Measurements from ENCODE around the gene LKAAEAR1.

DNA sequence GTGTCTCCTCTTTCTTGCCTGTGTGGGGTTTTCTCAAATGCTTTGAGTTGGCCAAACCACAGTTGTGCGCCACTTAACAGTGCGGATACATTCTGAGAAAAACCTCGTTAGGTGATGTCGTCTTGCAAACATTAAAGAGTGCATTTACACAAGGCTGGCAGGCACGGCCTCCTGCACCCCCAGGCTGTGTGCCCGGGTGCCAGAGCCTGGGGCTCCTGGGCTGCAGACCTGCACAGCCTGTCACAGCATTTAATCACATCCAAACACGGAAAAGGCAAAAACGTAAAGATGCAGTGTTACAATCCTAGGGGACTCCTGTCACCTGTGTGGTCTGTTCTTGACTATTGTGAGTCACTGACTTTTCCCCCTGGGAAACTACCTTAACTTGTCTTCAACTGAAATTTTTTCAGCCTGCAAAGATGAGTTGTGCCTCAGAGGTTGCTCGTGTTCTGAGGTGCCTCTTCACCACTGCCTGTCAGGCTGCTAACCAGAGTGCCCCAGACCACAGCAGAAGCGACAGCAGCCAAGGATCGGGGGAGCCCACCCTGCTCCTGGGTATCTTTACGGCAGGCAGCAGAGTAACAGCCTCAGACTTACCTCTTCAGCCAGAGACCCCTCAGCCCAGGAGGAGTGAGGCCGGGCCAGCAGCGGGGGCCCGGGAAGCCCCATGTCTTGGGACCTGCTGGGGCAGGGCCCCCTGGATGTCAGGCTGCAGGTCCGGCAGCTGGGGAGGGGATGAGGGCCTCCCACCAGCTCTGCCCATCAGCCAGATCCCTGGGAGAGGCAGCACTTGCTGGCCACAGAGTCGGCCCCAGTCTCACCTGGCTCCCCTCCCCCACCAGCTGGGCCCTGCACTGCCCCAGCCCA is 48.9 kb downstream of the LKAAEAR1 start:
- TF ChIP-seq, protein P1, sequence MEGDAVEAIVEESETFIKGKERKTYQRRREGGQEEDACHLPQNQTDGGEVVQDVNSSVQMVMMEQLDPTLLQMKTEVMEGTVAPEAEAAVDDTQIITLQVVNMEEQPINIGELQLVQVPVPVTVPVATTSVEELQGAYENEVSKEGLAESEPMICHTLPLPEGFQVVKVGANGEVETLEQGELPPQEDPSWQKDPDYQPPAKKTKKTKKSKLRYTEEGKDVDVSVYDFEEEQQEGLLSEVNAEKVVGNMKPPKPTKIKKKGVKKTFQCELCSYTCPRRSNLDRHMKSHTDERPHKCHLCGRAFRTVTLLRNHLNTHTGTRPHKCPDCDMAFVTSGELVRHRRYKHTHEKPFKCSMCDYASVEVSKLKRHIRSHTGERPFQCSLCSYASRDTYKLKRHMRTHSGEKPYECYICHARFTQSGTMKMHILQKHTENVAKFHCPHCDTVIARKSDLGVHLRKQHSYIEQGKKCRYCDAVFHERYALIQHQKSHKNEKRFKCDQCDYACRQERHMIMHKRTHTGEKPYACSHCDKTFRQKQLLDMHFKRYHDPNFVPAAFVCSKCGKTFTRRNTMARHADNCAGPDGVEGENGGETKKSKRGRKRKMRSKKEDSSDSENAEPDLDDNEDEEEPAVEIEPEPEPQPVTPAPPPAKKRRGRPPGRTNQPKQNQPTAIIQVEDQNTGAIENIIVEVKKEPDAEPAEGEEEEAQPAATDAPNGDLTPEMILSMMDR (IDR thresholded peaks at IDR 0.05; ENCODE audit: poor library complexity), result no peak
- TF ChIP-seq EZH2 (IDR thresholded peaks at IDR 0.05; ENCODE audit: borderline replicate concordance) (no peak), EZH2phosphoT487 (IDR thresholded peaks at IDR 0.05; ENCODE audit: low read depth, severe bottlenecking, unreplicated experiment) (no peak)

All from hepatocyte (in vitro differentiated cells).